SK-N-MC (cell line): ENCODE data around the gene ALKAL2.

Source experiments
- EZH2 ChIP-seq: fragments of 200-600 bp; sonication (generic); IDR thresholded peaks from one replicate; pipeline ENCODE4 v1.6.1; 2017; ENCODE audit warnings: antibody characterized with exemption
- FOXP2 ChIP-seq: optimal IDR thresholded peaks from 2 replicates; pipeline ENCODE3; 2011; ENCODE audit warnings: mild to moderate bottlenecking, moderate library complexity; ENCODE audit not compliant: insufficient read depth; ENCODE audit errors: extremely low read length, control extremely low read depth
- POLR2AphosphoS5 ChIP-seq: IDR thresholded peaks from 2 replicates; pipeline ENCODE4 v1.6.1; 2012; ENCODE audit warnings: mild to moderate bottlenecking, low read depth, low read length, borderline replicate concordance

DNA sequence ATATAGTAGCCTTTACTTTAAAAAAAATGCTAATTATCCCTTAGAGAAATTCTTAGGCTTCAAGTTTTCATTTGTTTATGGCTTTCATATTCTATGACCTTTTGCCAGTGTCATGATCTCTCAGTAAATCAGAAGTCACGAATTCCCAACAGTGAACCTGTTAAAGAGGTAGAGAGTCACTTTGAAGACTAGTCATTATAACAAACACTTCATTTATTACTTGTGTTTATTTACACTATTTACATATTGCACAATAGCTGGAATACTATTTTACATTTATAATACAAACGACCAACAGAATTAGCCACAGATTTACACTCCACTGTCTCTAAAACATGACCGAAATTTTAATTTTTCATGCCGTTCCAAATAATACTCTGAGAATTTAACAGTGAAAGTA is 8.5 kb downstream of the ALKAL2 start:
- TF ChIP-seq EZH2 = no peak
- TF ChIP-seq FOXP2 = no peak
- no peak for TF ChIP-seq POLR2AphosphoS5
